ENCODE data around the gene FANCD2OS.

DNA sequence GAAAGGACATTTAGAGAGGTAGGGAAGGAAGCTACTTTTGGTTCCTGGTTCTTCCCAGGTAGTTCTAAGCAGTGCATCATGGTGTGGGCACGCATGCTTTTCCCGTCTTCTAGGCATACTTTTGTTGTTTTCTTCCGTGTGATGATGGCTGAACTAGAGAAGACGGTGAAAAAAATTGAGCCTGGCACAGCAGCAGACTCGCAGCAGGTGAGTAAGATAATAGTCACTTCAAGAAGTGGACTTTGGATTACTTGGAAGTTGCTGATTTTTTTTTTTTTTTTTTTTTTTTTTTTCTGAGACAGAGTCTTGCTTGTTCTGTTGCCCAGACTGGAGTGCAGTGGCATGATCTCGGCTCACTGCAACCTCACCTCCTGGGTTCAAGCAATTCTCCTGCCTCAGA, 17.9 kb downstream of the FANCD2OS start:
- TF ChIP-seq RARB (CRISPR knock-in tag; IDR thresholded peaks at IDR 0.05), result no peak
- no peak for TF ChIP-seq ZFP30 (CRISPR knock-in tag; IDR thresholded peaks at IDR 0.05)
- TF ChIP-seq TCF4 (CRISPR knock-in tag; IDR thresholded peaks at IDR 0.05; ENCODE audit: borderline replicate concordance), result no peak
- no peak for TF ChIP-seq GLIS3 (CRISPR knock-in tag; IDR thresholded peaks at IDR 0.05)
- TF ChIP-seq ZNF70 (CRISPR knock-in tag; IDR thresholded peaks at IDR 0.05), result no peak
